Measurements from ENCODE around the gene NR3C1. TPM values are rescaled to one million over a fixed set of nuclear protein-coding genes. Genes with fewer than 3 reads are reported as not detected.

NR3C1 gene
- total and polyA plus RNA-seq, 7 donors = 5.5 to 65.6 (median 36.0) TPM

DNA sequence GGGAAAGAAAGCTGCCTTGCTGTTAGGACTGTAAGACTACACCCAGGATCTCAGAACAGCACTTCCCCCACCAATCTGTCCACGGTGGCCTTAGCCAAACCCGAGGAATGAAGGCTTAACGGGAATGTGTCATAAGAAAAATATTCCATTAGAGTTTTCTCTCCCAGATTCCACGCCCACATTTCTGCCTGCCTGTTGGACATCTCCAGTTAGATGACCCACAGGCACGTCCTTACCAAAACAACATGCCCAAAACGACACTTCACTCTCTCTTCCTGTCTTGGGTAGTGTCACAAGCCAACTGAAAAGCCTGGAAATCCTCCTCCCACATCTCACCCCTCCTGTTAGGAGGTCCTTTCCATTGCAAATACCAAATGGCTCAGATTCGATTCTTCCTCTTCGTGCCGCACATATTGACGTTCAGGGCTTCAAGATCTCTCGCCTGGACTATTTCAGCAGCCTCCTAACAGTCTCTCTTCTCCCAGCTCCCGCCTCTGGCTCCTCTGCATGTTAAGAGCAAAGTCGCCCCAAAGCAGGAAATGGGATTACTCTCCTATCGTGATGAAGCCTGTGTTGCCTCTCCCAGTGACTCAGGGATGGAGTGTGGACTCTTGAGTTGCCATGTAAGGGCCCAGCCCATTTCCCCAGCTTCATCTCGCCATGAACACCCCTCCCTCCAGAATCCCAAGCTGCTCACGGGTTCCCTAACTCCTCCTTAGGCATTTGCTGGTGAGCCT lies 159.3 kb downstream of the NR3C1 start:
- TF ChIP-seq EP300 (IDR thresholded peaks at IDR 0.05) = peak in 1 of 4 donors; percentile 2
- TF ChIP-seq POLR2A (IDR thresholded peaks at IDR 0.05) = no peak
- TF ChIP-seq POLR2AphosphoS5 (IDR thresholded peaks at IDR 0.05) = peak in 3 of 4 donors; percentile 53 to 68 (median 55)
- TF ChIP-seq, protein P1, sequence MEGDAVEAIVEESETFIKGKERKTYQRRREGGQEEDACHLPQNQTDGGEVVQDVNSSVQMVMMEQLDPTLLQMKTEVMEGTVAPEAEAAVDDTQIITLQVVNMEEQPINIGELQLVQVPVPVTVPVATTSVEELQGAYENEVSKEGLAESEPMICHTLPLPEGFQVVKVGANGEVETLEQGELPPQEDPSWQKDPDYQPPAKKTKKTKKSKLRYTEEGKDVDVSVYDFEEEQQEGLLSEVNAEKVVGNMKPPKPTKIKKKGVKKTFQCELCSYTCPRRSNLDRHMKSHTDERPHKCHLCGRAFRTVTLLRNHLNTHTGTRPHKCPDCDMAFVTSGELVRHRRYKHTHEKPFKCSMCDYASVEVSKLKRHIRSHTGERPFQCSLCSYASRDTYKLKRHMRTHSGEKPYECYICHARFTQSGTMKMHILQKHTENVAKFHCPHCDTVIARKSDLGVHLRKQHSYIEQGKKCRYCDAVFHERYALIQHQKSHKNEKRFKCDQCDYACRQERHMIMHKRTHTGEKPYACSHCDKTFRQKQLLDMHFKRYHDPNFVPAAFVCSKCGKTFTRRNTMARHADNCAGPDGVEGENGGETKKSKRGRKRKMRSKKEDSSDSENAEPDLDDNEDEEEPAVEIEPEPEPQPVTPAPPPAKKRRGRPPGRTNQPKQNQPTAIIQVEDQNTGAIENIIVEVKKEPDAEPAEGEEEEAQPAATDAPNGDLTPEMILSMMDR (IDR thresholded peaks at IDR 0.05) = no peak
- H3K4me1 ChIP-seq = peaks cover 0 to 28% (median 10%) of the 10 kb centered on the region in 4 donors
- peak; percentile 86 for DNase-seq
- H3K36me3 ChIP-seq = no peaks in the 10 kb centered on the region
- H3K27me3 ChIP-seq = no peaks in the 10 kb centered on the region
- no peaks in the 10 kb centered on the region for H3K9me3 ChIP-seq
- intact Hi-C loops (cut with DNase I) = no loop called here
- H3K4me3 ChIP-seq = peak overlapping the region in 3 of 4 donors; percentile 24 to 37 (median 25)
- H3K27ac ChIP-seq = peak overlapping the region; percentile 73 to 89 (median 75)
- 73 to 80% methylated on average over 16 of the region's 16 CpGs for WGBS, 2 donors

DNA sequence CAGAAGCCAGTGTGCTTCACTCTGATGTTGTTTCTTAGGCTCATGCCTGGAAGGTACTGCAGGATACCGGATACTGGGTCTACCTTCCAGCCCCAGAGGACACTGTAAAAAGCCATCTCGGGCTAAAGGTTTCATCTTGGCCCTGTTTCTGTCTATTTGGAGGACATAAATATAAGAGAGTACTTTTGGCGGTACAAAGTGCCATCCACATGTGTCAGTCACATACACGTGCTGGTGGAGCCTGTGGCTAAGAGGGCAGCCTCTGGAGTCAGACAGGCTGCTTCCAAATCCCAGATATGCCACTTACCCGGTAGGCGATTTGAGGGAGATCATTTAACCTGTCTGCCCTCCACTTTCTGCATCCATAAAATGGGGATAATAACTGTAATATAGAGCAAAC lies 160.4 kb downstream of the NR3C1 start:
- TF ChIP-seq EP300 (IDR thresholded peaks at IDR 0.05) (no peak), POLR2AphosphoS5 (IDR thresholded peaks at IDR 0.05) (no peak), POLR2A (IDR thresholded peaks at IDR 0.05) (no peak)
- TF ChIP-seq, protein P1 (IDR thresholded peaks at IDR 0.05) = no peak
- no peak for DNase-seq
- H3K9me3 ChIP-seq = no peaks in the 10 kb centered on the region
- intact Hi-C loops (cut with DNase I) = no loop called here
- H3K27me3 ChIP-seq = no peaks in the 10 kb centered on the region
- no peaks in the 10 kb centered on the region for H3K36me3 ChIP-seq
- H3K4me3 ChIP-seq = no peak overlapping the region
- 91 to 92% methylated on average over 6 of the region's 6 CpGs for whole genome bisulfite sequencing, 2 donors
- H3K4me1 ChIP-seq = peaks cover 0 to 25% (median 10%) of the 10 kb centered on the region in 4 donors
- peak overlapping the region in 3 of 4 donors; percentile 73 to 89 (median 75) for H3K27ac ChIP-seq

DNA sequence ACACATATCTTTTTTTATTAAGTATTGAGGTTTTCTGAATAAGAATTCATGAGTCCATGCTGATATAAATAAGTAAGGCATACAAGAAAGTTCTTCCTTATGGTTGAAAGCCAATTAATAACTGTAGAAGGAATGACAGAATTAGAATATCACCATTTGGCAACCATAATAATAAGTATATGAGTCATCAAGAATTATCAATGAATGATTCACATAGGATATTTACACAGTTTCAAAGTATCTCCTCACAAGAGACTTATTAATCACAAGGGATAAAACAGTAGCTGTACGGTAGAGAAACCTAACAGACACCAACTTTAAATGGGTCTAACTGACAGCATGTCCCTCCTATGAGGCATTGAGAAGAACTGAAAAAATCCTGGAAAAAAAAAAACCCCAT lies 161.6 kb downstream of the NR3C1 start:
- no peak overlapping the region for H3K27ac ChIP-seq
- 77% methylated on average over 1 of the region's 1 CpG for WGBS, 2 donors
- no peaks in the 10 kb centered on the region for H3K9me3 ChIP-seq
- peaks cover 0 to 25% (median 10%) of the 10 kb centered on the region in 4 donors for H3K4me1 ChIP-seq
- intact Hi-C loops (cut with DNase I) = no loop called here
- no peaks in the 10 kb centered on the region for H3K27me3 ChIP-seq
- no peak for DNase-seq
- TF ChIP-seq POLR2A (IDR thresholded peaks at IDR 0.05) = no peak
- no peak for TF ChIP-seq POLR2AphosphoS5 (IDR thresholded peaks at IDR 0.05)
- no peak overlapping the region for H3K4me3 ChIP-seq
- no peaks in the 10 kb centered on the region for H3K36me3 ChIP-seq

DNA sequence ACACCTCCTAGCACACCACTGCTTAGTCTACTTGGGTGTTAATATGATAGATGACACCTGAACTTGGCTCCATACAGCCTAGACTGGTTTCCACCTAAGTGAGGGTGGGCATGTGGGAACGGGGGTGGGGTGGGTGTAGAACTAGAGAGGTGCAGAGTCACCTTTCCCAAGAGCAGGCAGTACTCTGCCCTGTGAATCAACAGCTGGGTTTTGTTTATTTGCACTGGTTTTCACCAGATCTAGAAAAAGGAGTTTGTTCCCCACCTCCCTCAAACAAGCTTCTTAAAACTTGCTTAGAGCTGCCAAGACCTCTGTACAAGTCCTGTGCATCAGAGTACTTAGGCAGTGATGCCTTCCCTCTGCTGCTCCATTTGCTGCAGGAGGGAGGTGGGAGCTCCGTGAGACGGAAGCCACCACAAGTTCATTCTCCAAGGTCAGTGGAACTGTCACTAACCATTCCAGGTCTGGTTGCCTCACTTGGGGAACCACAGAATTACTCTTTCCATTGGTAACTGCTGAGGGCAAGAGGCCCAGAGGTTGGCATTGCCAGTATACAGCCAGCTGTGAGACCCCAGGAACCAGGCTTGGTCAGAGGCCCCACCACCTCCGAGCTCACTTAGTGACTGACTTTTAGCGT lies 163.5 kb downstream of the NR3C1 start:
- Histone ChIP-seq H3K4me1 (peaks cover 0 to 19% (median 10%) of the 10 kb centered on the region in 4 donors), H3K4me3 (no peak overlapping the region), H3K27me3 (no peaks in the 10 kb centered on the region), H3K36me3 (no peaks in the 10 kb centered on the region), H3K9me3 (no peaks in the 10 kb centered on the region), H3K27ac (no peak overlapping the region)
- TF ChIP-seq, protein P1 (IDR thresholded peaks at IDR 0.05) = no peak
- no peak for TF ChIP-seq EP300 (IDR thresholded peaks at IDR 0.05)
- no peak for TF ChIP-seq POLR2AphosphoS5 (IDR thresholded peaks at IDR 0.05)
- no peak for TF ChIP-seq POLR2A (IDR thresholded peaks at IDR 0.05)
- DNase-seq = no peak
- intact Hi-C loops (cut with DNase I) = no loop called here
- 85 to 86% methylated on average over 5 of the region's 5 CpGs for WGBS, 2 donors

DNA sequence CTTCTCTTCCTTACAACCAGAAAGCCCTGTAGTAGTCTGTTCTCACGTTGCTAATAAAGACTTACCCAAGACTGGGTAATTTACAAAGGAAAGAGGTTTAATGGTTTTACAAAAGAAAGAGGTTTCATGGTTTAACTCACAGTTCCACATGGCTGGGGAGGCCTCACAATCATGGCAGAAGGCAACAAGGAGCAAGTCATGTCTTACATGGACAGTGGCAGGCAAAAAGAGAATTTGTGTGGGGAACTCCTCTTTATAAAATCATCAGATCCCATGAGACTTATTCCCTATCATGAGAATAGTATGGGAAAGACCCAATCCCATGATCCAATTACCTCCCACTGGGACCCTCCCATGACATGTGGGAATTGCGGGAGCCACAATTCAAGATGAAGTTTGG lies 164.9 kb downstream of the NR3C1 start:
- TF ChIP-seq, protein P1 (IDR thresholded peaks at IDR 0.05) = no peak
- TF ChIP-seq POLR2A (IDR thresholded peaks at IDR 0.05) = no peak
- no peak for TF ChIP-seq POLR2AphosphoS5 (IDR thresholded peaks at IDR 0.05)
- no peak for TF ChIP-seq EP300 (IDR thresholded peaks at IDR 0.05)
- Histone ChIP-seq H3K4me1 (peaks cover 0 to 9% (median 2%) of the 10 kb centered on the region in 4 donors), H3K4me3 (no peak overlapping the region)

More for the DNA sequence above, 164.9 kb downstream of the NR3C1 start:
- Histone ChIP-seq H3K27ac (no peak overlapping the region), H3K36me3 (no peaks in the 10 kb centered on the region), H3K9me3 (no peaks in the 10 kb centered on the region), H3K27me3 (no peaks in the 10 kb centered on the region)
- 94% methylated on average over 2 of the region's 2 CpGs for WGBS, 2 donors
- DNase-seq = no peak
- intact Hi-C loops (cut with DNase I) = no loop called here

Measured in sigmoid colon (tissue), 7 donors.